Measurements from ENCODE around the gene KLK15.

The KLK15 gene

GRCh38 chr19:50858886-50859285 lies 25.5 kb upstream of the KLK15 start:
- H3K4me1 Mint-ChIP-seq (ENCODE audit: low read depth), result no peaks in the 10 kb centered on the region
- no peaks in the 10 kb centered on the region for H3K36me3 Mint-ChIP-seq (ENCODE audit: low read depth)
- no peak overlapping the region for H3K27ac Mint-ChIP-seq
- H3K4me3 Mint-ChIP-seq, result no peak overlapping the region
- H3K9me3 Mint-ChIP-seq, result peaks cover 7% of the 10 kb centered on the region
- peaks cover 28% of the 10 kb centered on the region for H3K27me3 Mint-ChIP-seq (ENCODE audit: low read depth)

GRCh38 chr19:50857366-50857765 lies 24.0 kb upstream of the KLK15 start:
- Mint-ChIP-seq H3K4me3 (no peak overlapping the region), H3K27me3 (ENCODE audit: low read depth) (peaks cover 32% of the 10 kb centered on the region), H3K4me1 (ENCODE audit: low read depth) (no peaks in the 10 kb centered on the region), H3K36me3 (ENCODE audit: low read depth) (no peaks in the 10 kb centered on the region), H3K27ac (no peak overlapping the region), H3K9me3 (peaks cover 7% of the 10 kb centered on the region)

- Mint-ChIP-seq H3K27ac (peak within 1 kb of the TSS; percentile 17), H3K9me3 (no peaks in the 10 kb centered on the region), H3K4me3 (no peak within 1 kb of the TSS), H3K36me3 (ENCODE audit: low read depth) (no peaks in the 10 kb centered on the region), H3K27me3 (ENCODE audit: low read depth) (peaks cover 31% of the 10 kb centered on the region), H3K4me1 (ENCODE audit: low read depth) (no peaks in the 10 kb centered on the region)
These were observed 21.4 kb upstream of the KLK15 start, which contains the start of gene KLK3 for GRCh38 chr19:50854636-50855410. Gene KLK3, plus strand, starts transcription at chr19:50854915. Its CDS starts 41 bp downstream, at chr19:50854956.

GRCh38 chr19:50851620-50852019 lies 18.2 kb upstream of the KLK15 start:
- Mint-ChIP-seq H3K9me3 (no peaks in the 10 kb centered on the region), H3K4me3 (no peak overlapping the region), H3K36me3 (ENCODE audit: low read depth) (no peaks in the 10 kb centered on the region)

GRCh38 chr19:50850738-50851137 lies 17.4 kb upstream of the KLK15 start:
- H3K4me1 Mint-ChIP-seq (ENCODE audit: low read depth), result no peaks in the 10 kb centered on the region
- H3K9me3 Mint-ChIP-seq, result no peaks in the 10 kb centered on the region
- H3K27me3 Mint-ChIP-seq (ENCODE audit: low read depth), result peaks cover 14% of the 10 kb centered on the region
- no peak overlapping the region for H3K27ac Mint-ChIP-seq
- no peaks in the 10 kb centered on the region for H3K36me3 Mint-ChIP-seq (ENCODE audit: low read depth)
- H3K4me3 Mint-ChIP-seq, result no peak overlapping the region

More at GRCh38 chr19:50851620-50852019, 18.2 kb upstream of the KLK15 start:
- Mint-ChIP-seq H3K4me1 (ENCODE audit: low read depth) (no peaks in the 10 kb centered on the region), H3K27ac (no peak overlapping the region), H3K27me3 (ENCODE audit: low read depth) (peaks cover 18% of the 10 kb centered on the region)

GRCh38 chr19:50844296-50844935 lies 11.0 kb upstream of the KLK15 start:
- Mint-ChIP-seq H3K4me3 (no peak overlapping the region), H3K36me3 (ENCODE audit: low read depth) (no peaks in the 10 kb centered on the region), H3K9me3 (peaks cover 8% of the 10 kb centered on the region), H3K27me3 (ENCODE audit: low read depth) (peaks cover 19% of the 10 kb centered on the region), H3K27ac (no peak overlapping the region), H3K4me1 (ENCODE audit: low read depth) (no peaks in the 10 kb centered on the region)

GRCh38 chr19:50843701-50844221 lies 10.4 kb upstream of the KLK15 start:
- H3K36me3 Mint-ChIP-seq (ENCODE audit: low read depth), result no peaks in the 10 kb centered on the region
- H3K4me1 Mint-ChIP-seq (ENCODE audit: low read depth), result no peaks in the 10 kb centered on the region
- peaks cover 19% of the 10 kb centered on the region for H3K27me3 Mint-ChIP-seq (ENCODE audit: low read depth)
- H3K9me3 Mint-ChIP-seq, result peaks cover 8% of the 10 kb centered on the region
- H3K4me3 Mint-ChIP-seq, result no peak overlapping the region
- H3K27ac Mint-ChIP-seq, result no peak overlapping the region

GRCh38 chr19:50843205-50843604 lies 9.8 kb upstream of the KLK15 start:
- Mint-ChIP-seq H3K36me3 (ENCODE audit: low read depth) (no peaks in the 10 kb centered on the region), H3K4me3 (no peak overlapping the region), H3K4me1 (ENCODE audit: low read depth) (peaks cover 2% of the 10 kb centered on the region), H3K9me3 (peaks cover 8% of the 10 kb centered on the region), H3K27ac (no peak overlapping the region), H3K27me3 (ENCODE audit: low read depth) (peaks cover 21% of the 10 kb centered on the region)

- Mint-ChIP-seq H3K27ac (no peak overlapping the region), H3K36me3 (ENCODE audit: low read depth) (no peaks in the 10 kb centered on the region), H3K27me3 (ENCODE audit: low read depth) (peaks cover 28% of the 10 kb centered on the region), H3K4me1 (ENCODE audit: low read depth) (peaks cover 4% of the 10 kb centered on the region), H3K9me3 (peaks cover 8% of the 10 kb centered on the region), H3K4me3 (no peak overlapping the region)
These were observed 8.8 kb upstream of the KLK15 start for GRCh38 chr19:50842130-50842529.

GRCh38 chr19:50839712-50840655 lies 6.6 kb upstream of the KLK15 start:
- Mint-ChIP-seq H3K36me3 (ENCODE audit: low read depth) (no peaks in the 10 kb centered on the region), H3K27me3 (ENCODE audit: low read depth) (peaks cover 32% of the 10 kb centered on the region), H3K4me1 (ENCODE audit: low read depth) (peaks cover 10% of the 10 kb centered on the region), H3K9me3 (peaks cover 8% of the 10 kb centered on the region), H3K27ac (no peak overlapping the region), H3K4me3 (no peak overlapping the region)

GRCh38 chr19:50838239-50838638 lies 4.9 kb upstream of the KLK15 start:
- H3K4me1 Mint-ChIP-seq (ENCODE audit: low read depth), result peaks cover 10% of the 10 kb centered on the region
- H3K27ac Mint-ChIP-seq, result no peak overlapping the region
- no peaks in the 10 kb centered on the region for H3K36me3 Mint-ChIP-seq (ENCODE audit: low read depth)
- H3K4me3 Mint-ChIP-seq, result peak overlapping the region; percentile 37
- peaks cover 30% of the 10 kb centered on the region for H3K27me3 Mint-ChIP-seq (ENCODE audit: low read depth)
- H3K9me3 Mint-ChIP-seq, result peaks cover 3% of the 10 kb centered on the region

- no peaks in the 10 kb centered on the region for H3K36me3 Mint-ChIP-seq (ENCODE audit: low read depth)
- peaks cover 10% of the 10 kb centered on the region for H3K4me1 Mint-ChIP-seq (ENCODE audit: low read depth)
- H3K27me3 Mint-ChIP-seq (ENCODE audit: low read depth), result peaks cover 34% of the 10 kb centered on the region
- H3K27ac Mint-ChIP-seq, result no peak overlapping the region
- H3K9me3 Mint-ChIP-seq, result no peaks in the 10 kb centered on the region
- peak overlapping the region; percentile 14 for H3K4me3 Mint-ChIP-seq
These were observed 3.9 kb upstream of the KLK15 start for GRCh38 chr19:50837300-50837699.

- Mint-ChIP-seq H3K27me3 (ENCODE audit: low read depth) (peaks cover 35% of the 10 kb centered on the region), H3K36me3 (ENCODE audit: low read depth) (no peaks in the 10 kb centered on the region), H3K4me1 (ENCODE audit: low read depth) (peaks cover 10% of the 10 kb centered on the region), H3K4me3 (peak overlapping the region; percentile 84), H3K9me3 (no peaks in the 10 kb centered on the region), H3K27ac (peak overlapping the region; percentile 43)
These were observed 3.3 kb upstream of the KLK15 start for GRCh38 chr19:50836543-50837195.
